IMR-90 (cell line): ENCODE data around the gene SHISA3. TPM values are rescaled to one million over a fixed set of nuclear protein-coding genes. Genes with fewer than 3 reads are reported as not detected.
A peak's percentile ranks its signal among the peaks of the same experiment; 100 is the strongest.

Experiments used
- ATAC-seq: fragments of 200-7000 bp; cut with Tn5 transposase; 2 replicates; pipeline ENCODE4 v1.9.1; 2020; ENCODE audit warnings: low read depth, mild to moderate bottlenecking, moderate library complexity
- BruUV-seq: library from RNA; stranded (reverse); fragments of 400-500 nt; replicated peaks from 2 replicates; lab custom pipeline; 2021; lab: Mats Ljungman, UMichigan
- CTCF ChIA-PET: fragments of 300-600 bp; formaldehyde crosslinking; extraction: SDS; loops from one replicate; lab custom pipeline; 2021; ENCODE audit warnings: antibody characterized with exemption; lab: Yijun Ruan, JAX
- POLR2A ChIA-PET: fragments of 300-600 bp; sonication (Branson Sonifier 250); formaldehyde crosslinking; loops from one replicate; lab custom pipeline; 2022; ENCODE audit warnings: antibody characterized with exemption; ENCODE audit not compliant: unreplicated experiment; lab: Charles Lee
- DNase-seq: peaks from one replicate; pipeline ENCODE4 v3.0.0; 2013
- H2AFZ ChIP-seq: replicated peaks from 2 replicates; pipeline ENCODE3; 2013; ENCODE audit warnings: low read length, mild to moderate bottlenecking; ENCODE audit not compliant: poor library complexity
- H2AK5ac ChIP-seq: 2 replicates; pipeline ENCODE4 v1.6.1; 2013; ENCODE audit warnings: low read depth, low read length, inconsistent platforms
- H2AK9ac ChIP-seq: replicated peaks from 2 replicates; pipeline ENCODE3; 2013; ENCODE audit warnings: mild to moderate bottlenecking, low read depth, low read length, moderate library complexity; ENCODE audit not compliant: poor library complexity
- H2BK120ac ChIP-seq: 2 replicates; pipeline ENCODE4 v1.6.1; 2013; ENCODE audit warnings: low read depth, low read length, inconsistent platforms
- H2BK15ac ChIP-seq: 3 replicates; pipeline ENCODE4 v1.6.1; 2013; ENCODE audit warnings: low read depth, low read length, inconsistent platforms
- H2BK20ac ChIP-seq: 2 replicates; pipeline ENCODE4 v1.6.1; 2013; ENCODE audit warnings: low read depth, mild to moderate bottlenecking, inconsistent platforms, low read length, moderate library complexity
- H2BK5ac ChIP-seq: 2 replicates; pipeline ENCODE4 v1.6.1; 2013; ENCODE audit warnings: mild to moderate bottlenecking, low read depth, low read length, inconsistent platforms; ENCODE audit not compliant: poor library complexity, severe bottlenecking
- H3K14ac ChIP-seq: replicated peaks from 2 replicates; pipeline ENCODE4 v1.6.1; 2013; ENCODE audit warnings: low read depth, low read length, inconsistent platforms
- H3K18ac ChIP-seq: 2 replicates; pipeline ENCODE4 v1.6.1; 2013; ENCODE audit warnings: low read depth, low read length, control low read depth
- H3K23ac ChIP-seq: 2 replicates; pipeline ENCODE4 v1.6.1; 2013; ENCODE audit warnings: low read depth, low read length, inconsistent platforms
- H3K27ac ChIP-seq: 2 replicates; pipeline ENCODE4 v1.5.1; 2013; ENCODE audit warnings: mild to moderate bottlenecking, control low read depth, low read length; ENCODE audit not compliant: insufficient read depth
- H3K27me3 ChIP-seq: 2 replicates; pipeline ENCODE4 v1.6.1; 2013; ENCODE audit warnings: low read length; ENCODE audit not compliant: control insufficient read depth, insufficient read depth
- H3K36me3 ChIP-seq: 2 replicates; pipeline ENCODE4 v1.6.1; 2013; ENCODE audit warnings: low read length, mixed read lengths; ENCODE audit not compliant: control insufficient read depth, insufficient read depth
- H3K4ac ChIP-seq: 2 replicates; pipeline ENCODE4 v1.6.1; 2013; ENCODE audit warnings: low read depth, low read length, inconsistent platforms
- H3K4me1 ChIP-seq: 2 replicates; pipeline ENCODE4 v1.6.1; 2013; ENCODE audit warnings: low read length, mixed read lengths; ENCODE audit not compliant: control insufficient read depth, insufficient read depth
- H3K4me2 ChIP-seq: 2 replicates; pipeline ENCODE4 v1.6.1; 2013; ENCODE audit warnings: low read depth, mild to moderate bottlenecking, control low read depth, low read length, moderate library complexity
- H3K4me3 ChIP-seq: 2 replicates; pipeline ENCODE4 v1.5.1; 2013; ENCODE audit warnings: low read depth, mild to moderate bottlenecking, control low read depth, low read length, moderate library complexity; ENCODE audit not compliant: insufficient read depth
- H3K56ac ChIP-seq: 2 replicates; pipeline ENCODE4 v1.6.1; 2013; ENCODE audit warnings: low read length, inconsistent platforms; ENCODE audit not compliant: insufficient read depth; ENCODE audit errors: extremely low read depth
- H3K79me1 ChIP-seq, 2 experiments: 2 replicates each; pipeline ENCODE4 v1.6.1; 2013; ENCODE audit warnings: low read length in 2 of 2, inconsistent platforms in 1 of 2, low read depth in 1 of 2
- H3K9ac ChIP-seq: 2 replicates; pipeline ENCODE4 v1.6.1; 2013; ENCODE audit warnings: low read depth, low read length, control low read depth
- H3K9me1 ChIP-seq: 2 replicates; pipeline ENCODE4 v1.6.1; 2013; ENCODE audit warnings: low read length, inconsistent platforms; ENCODE audit not compliant: insufficient read depth
- H3K9me3 ChIP-seq: 2 replicates; pipeline ENCODE4 v1.6.1; 2013; ENCODE audit warnings: low read length; ENCODE audit not compliant: control insufficient read depth, insufficient read depth
- H4K20me1 ChIP-seq: 2 replicates; pipeline ENCODE4 v1.6.1; 2013; ENCODE audit warnings: low read length, inconsistent platforms; ENCODE audit not compliant: insufficient read depth
- H4K5ac ChIP-seq: 2 replicates; pipeline ENCODE4 v1.6.1; 2013; ENCODE audit warnings: mild to moderate bottlenecking, low read depth, low read length, control low read depth
- H4K8ac ChIP-seq, 2 experiments: 2 replicates each; pipeline ENCODE4 v1.6.1; 2013; ENCODE audit warnings: low read depth in 2 of 2, low read length in 2 of 2, control low read depth in 1 of 2, inconsistent platforms in 1 of 2
- H4K91ac ChIP-seq: 2 replicates; pipeline ENCODE4 v1.6.1; 2013; ENCODE audit warnings: low read depth, low read length, inconsistent platforms; ENCODE audit not compliant: insufficient read depth
- BHLHE40 ChIP-seq: fragments of 150-350 bp; IDR thresholded peaks from 2 replicates; pipeline ENCODE4 v1.6.1; 2016; ENCODE audit warnings: mild to moderate bottlenecking, low read depth, low read length
- CEBPB ChIP-seq: IDR thresholded peaks from 2 replicates; pipeline ENCODE4 v1.6.1; 2012; ENCODE audit warnings: low read depth, low read length, improper control_type of control experiment
- CHD1 ChIP-seq: IDR thresholded peaks from 2 replicates; pipeline ENCODE4 v1.6.1; 2012; ENCODE audit warnings: low read depth, low read length, improper control_type of control experiment
- CTCF ChIP-seq: conservative IDR thresholded peaks from 2 replicates; pipeline ENCODE4 v1.5.1; 2012; ENCODE audit warnings: mild to moderate bottlenecking, low read depth, low read length, improper control_type of control experiment
- ELK1 ChIP-seq: fragments of 150-350 bp; IDR thresholded peaks from 2 replicates; pipeline ENCODE4 v1.6.1; 2016; ENCODE audit warnings: low read depth, mild to moderate bottlenecking, low read length, moderate library complexity, borderline replicate concordance
- MAFK ChIP-seq: IDR thresholded peaks from 2 replicates; pipeline ENCODE4 v1.6.1; 2012; ENCODE audit warnings: low read depth, low read length, improper control_type of control experiment
- MAZ ChIP-seq: IDR thresholded peaks from 2 replicates; pipeline ENCODE4 v1.6.1; 2012; ENCODE audit warnings: low read depth, mild to moderate bottlenecking, low read length, improper control_type of control experiment, moderate library complexity, borderline replicate concordance
- MXI1 ChIP-seq: IDR thresholded peaks from 2 replicates; pipeline ENCODE4 v1.6.1; 2012; ENCODE audit warnings: low read depth, mild to moderate bottlenecking, low read length, moderate library complexity, borderline replicate concordance
- NFE2L2 ChIP-seq: fragments of 150-350 bp; IDR thresholded peaks from 2 replicates; pipeline ENCODE4 v1.6.1; 2016; ENCODE audit warnings: low read depth, mild to moderate bottlenecking, low read length
- POLR2A ChIP-seq: IDR thresholded peaks from 2 replicates; pipeline ENCODE4 v1.6.1; 2012; ENCODE audit warnings: mild to moderate bottlenecking, low read depth, low read length
- RAD21 ChIP-seq: IDR thresholded peaks from 2 replicates; pipeline ENCODE4 v1.6.1; 2012; ENCODE audit warnings: low read length, improper control_type of control experiment
- RCOR1 ChIP-seq: IDR thresholded peaks from 2 replicates; pipeline ENCODE4 v1.6.1; 2012; ENCODE audit warnings: mild to moderate bottlenecking, low read length, improper control_type of control experiment; ENCODE audit not compliant: insufficient replicate concordance
- RFX5 ChIP-seq: IDR thresholded peaks from 2 replicates; pipeline ENCODE4 v1.8.0; 2012; ENCODE audit warnings: low read depth, mild to moderate bottlenecking, low read length, moderate library complexity
- SMC3 ChIP-seq: fragments of 150-350 bp; IDR thresholded peaks from 2 replicates; pipeline ENCODE4 v1.6.1; 2016; ENCODE audit warnings: low read depth, mild to moderate bottlenecking, antibody characterized with exemption, low read length, moderate library complexity
- USF2 ChIP-seq: fragments of 150-350 bp; IDR thresholded peaks from 2 replicates; pipeline ENCODE4 v1.6.1; 2017; ENCODE audit warnings: mild to moderate bottlenecking, antibody characterized with exemption, low read length, low read depth
- whole genome bisulfite sequencing, 2 experiments: methylation state at CpG; one replicate each; pipeline versions ENCODE4 v1.1.5 to v1.1.7; 2013; ENCODE audit warnings: missing lambda C conversion rate in 2 of 2; ENCODE audit not compliant: insufficient read length in 1 of 2; ENCODE audit errors: extremely low coverage in 2 of 2; 5-methylcytosine and 5-hydroxymethylcytosine counted together
- dilution Hi-C: fragments of 300-500 bp; cut with HindIII; formaldehyde crosslinking; loops from one replicate; pipeline ENCODE4 v1.14.3; 2018; ENCODE audit warnings: low sequenced_read_pairs; ENCODE audit not compliant: unreplicated experiment
- in situ Hi-C: fragments of 300-500 bp; cut with MboI; formaldehyde crosslinking; loops from 3 replicates; pipeline ENCODE4 v1.14.3; 2019; ENCODE audit warnings: low sequenced_read_pairs, inconsistent platforms, mixed read lengths
- intact Hi-C: fragments of 100-400 bp; cut with micrococcal nuclease; formaldehyde crosslinking; loops from 2 replicates; pipeline ENCODE4 v1.10.0; 2022
- polyA plus RNA-seq, 3 experiments: library from polyadenylated mRNA; depleted of rRNA; stranded (reverse); fragments of >200 nt; gene quantifications; 2 replicates each; pipeline ENCODE4 v1.2.3, GENCODE V29; 2012; ENCODE audit warnings: low replicate concordance in 1 of 3
- total RNA-seq: library from RNA; depleted of rRNA; stranded (reverse); fragments of >200 nt; gene quantifications from 2 replicates; pipeline ENCODE4 v1.2.3, GENCODE V29; 2012

The SHISA3 gene
- total and polyA plus RNA-seq, 2 of the 4 experiments (the other 2 are of a cell fraction), result 0.18 to 0.77 TPM

GRCh38 chr4:42399393-42399792 lies 2.1 kb downstream of the SHISA3 start:
- Histone ChIP-seq H2AK9ac (peak overlapping the region; percentile 22), H3K4me1 (no peaks in the 10 kb centered on the region), H3K27ac (peak overlapping the region; percentile 28; the same call in 1 of the 2 replicates), H3K56ac (no peak overlapping the region; the same call in 1 of the 2 replicates), H3K4ac (peak overlapping the region; percentile 16; the same call in 1 of the 2 replicates), H2BK120ac (no peak overlapping the region), H3K23ac (peak overlapping the region; percentile 63; the same call in 1 of the 2 replicates), H3K4me2 (peak overlapping the region; percentile 65), H2BK5ac (no peak overlapping the region), H3K9me3 (no peaks in the 10 kb centered on the region), H2AK5ac (no peak overlapping the region; the same call in 1 of the 2 replicates), H3K18ac (peak overlapping the region; percentile 61; the same call in 1 of the 2 replicates), H3K9ac (peak overlapping the region; percentile 80), H3K79me1 (peaks cover 0 to 3% of the 10 kb centered on the region in 2 experiments; a peak in 1 of 4 replicates), H3K27me3 (peaks cover 2% of the 10 kb centered on the region; the same call in 1 of the 2 replicates), H4K5ac (peak overlapping the region; percentile 28; the same call in 1 of the 2 replicates), H4K8ac (no peak overlapping the region; a peak in 1 of 4 replicates), H3K14ac (peak overlapping the region; percentile 41; the same call in 1 of the 2 replicates), H3K36me3 (peaks cover 19% of the 10 kb centered on the region; the same call in 1 of the 2 replicates), H3K9me1 (no peaks in the 10 kb centered on the region), H4K91ac (no peak overlapping the region; the same call in 1 of the 2 replicates), H2BK20ac (no peak overlapping the region), H2BK15ac (no peak overlapping the region), H3K4me3 (peak overlapping the region; percentile 78), H4K20me1 (no peaks in the 10 kb centered on the region), H2AFZ (peak overlapping the region; percentile 18)
- CTCF ChIA-PET, result interaction anchor here (0.9 to 1.2 kb wide), 3 partner anchors 11 to 121 kb away, joined by 3 to 4 read pairs (median 3); no protein-coding TSS in a partner anchor
- ATAC-seq, result no peak
- intact Hi-C loops, result loop anchor here (2.0 kb wide), 2 partner anchors 117 to 119 kb away; no protein-coding TSS in a partner anchor
- 33% methylated on average over 7 of the region's 10 CpGs; no CpG with 5 or more reads in 1 of the 2 experiments for WGBS, 2 experiments
- no peak for TF ChIP-seq MAZ
- no peak for TF ChIP-seq NFE2L2
- no peak for TF ChIP-seq SMC3
- no peak for TF ChIP-seq USF2
- no peak for TF ChIP-seq MXI1
- no peak for TF ChIP-seq RFX5
- no peak for TF ChIP-seq RAD21
- TF ChIP-seq CEBPB, result no peak
- no peak for TF ChIP-seq CTCF
- TF ChIP-seq BHLHE40, result no peak
- no peak for TF ChIP-seq POLR2A
- no peak for TF ChIP-seq ELK1
- TF ChIP-seq CHD1, result no peak
- no peak for TF ChIP-seq RCOR1
- TF ChIP-seq MAFK, result no peak
- POLR2A ChIA-PET, result no interaction called here
- no TSS peak for BruUV-seq
- dilution Hi-C loops, result no loop called here
- in situ Hi-C loops, result no loop called here
- DNase-seq, result no peak
